Large intestine (tissue), 3 donors: ENCODE data around the gene HDAC9. TPM values are rescaled to one million over a fixed set of nuclear protein-coding genes. Genes with fewer than 3 reads are reported as not detected.

ENCODE experiments used
- DNase-seq, 2 donors: peaks; one replicate each; pipeline versions ENCODE4 v3.0.0 to v3.0.0-alpha.2; 2013
- H3K27ac ChIP-seq: one replicate; pipeline ENCODE4 v1.5.1; 2013; ENCODE audit warnings: low read length
- H3K27me3 ChIP-seq: 2 replicates; pipeline ENCODE4 v1.6.1; 2013; ENCODE audit warnings: low read length; ENCODE audit not compliant: control insufficient read depth, insufficient read depth
- H3K36me3 ChIP-seq: 2 replicates; pipeline ENCODE4 v1.6.1; 2013; ENCODE audit warnings: low read length; ENCODE audit not compliant: control insufficient read depth, insufficient read depth
- H3K4me1 ChIP-seq: one replicate; pipeline ENCODE4 v1.6.1; 2013; ENCODE audit warnings: low read length; ENCODE audit not compliant: control insufficient read depth, insufficient read depth
- H3K4me3 ChIP-seq: one replicate; pipeline ENCODE4 v1.5.1; 2013; ENCODE audit warnings: low read length
- H3K9me3 ChIP-seq: one replicate; pipeline ENCODE4 v1.6.1; 2013; ENCODE audit warnings: mild to moderate bottlenecking, low read depth, low read length, moderate library complexity; ENCODE audit not compliant: control insufficient read depth
- WGBS: methylation state at CpG from one replicate; pipeline ENCODE4 v1.1.5; 2013; ENCODE audit warnings: low lambda C conversion rate; ENCODE audit not compliant: insufficient coverage; 5-methylcytosine and 5-hydroxymethylcytosine counted together
- polyA plus RNA-seq: library from polyadenylated mRNA; unstranded; fragments of 120-200 nt; gene quantifications from one replicate; pipeline ENCODE4 v1.2.1, GENCODE V29; 2013

The HDAC9 gene
- polyA plus RNA-seq, 1 donor = 6.2 TPM

GRCh38 chr7:18467011-18467410 is 28.5 kb upstream of the HDAC9 start:
- Histone ChIP-seq H3K4me3 (no peak overlapping the region), H3K27me3 (no peaks in the 10 kb centered on the region), H3K4me1 (no peaks in the 10 kb centered on the region), H3K36me3 (no peaks in the 10 kb centered on the region), H3K9me3 (no peaks in the 10 kb centered on the region), H3K27ac (no peak overlapping the region)
- WGBS = 83% methylated on average over 1 of the region's 1 CpG
- DNase-seq = no peak

GRCh38 chr7:18468795-18469194 is 26.8 kb upstream of the HDAC9 start:
- no peaks in the 10 kb centered on the region for H3K36me3 ChIP-seq
- H3K27me3 ChIP-seq = no peaks in the 10 kb centered on the region
- H3K9me3 ChIP-seq = no peaks in the 10 kb centered on the region
- no peak for DNase-seq
- no peak overlapping the region for H3K27ac ChIP-seq
- H3K4me1 ChIP-seq = no peaks in the 10 kb centered on the region
- H3K4me3 ChIP-seq = no peak overlapping the region

DNA sequence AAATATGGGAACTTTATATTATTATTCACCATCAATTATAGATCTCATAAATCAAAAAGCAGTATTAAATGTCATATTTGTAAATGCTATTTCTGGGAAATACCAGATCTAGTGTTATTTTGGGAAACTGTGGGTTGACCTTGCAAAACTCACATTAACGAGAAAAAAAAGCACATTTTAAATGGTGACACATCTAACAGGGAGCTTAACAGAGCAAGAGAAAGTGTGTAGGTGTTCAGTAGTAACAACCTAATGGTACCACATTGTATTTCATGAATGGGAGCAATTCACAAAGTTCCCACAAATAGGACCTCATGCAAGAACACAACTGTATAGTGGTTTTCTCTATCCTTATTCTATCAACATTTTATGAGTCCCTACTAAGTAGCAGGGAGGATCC is 26.2 kb upstream of the HDAC9 start:
- Histone ChIP-seq H3K9me3 (no peaks in the 10 kb centered on the region), H3K36me3 (no peaks in the 10 kb centered on the region), H3K27me3 (no peaks in the 10 kb centered on the region), H3K4me3 (no peak overlapping the region), H3K4me1 (no peaks in the 10 kb centered on the region), H3K27ac (no peak overlapping the region)
- DNase-seq = no peak
- 88% methylated on average over 1 of the region's 1 CpG for WGBS

- Histone ChIP-seq H3K4me1 (no peaks in the 10 kb centered on the region), H3K27me3 (no peaks in the 10 kb centered on the region), H3K27ac (no peak overlapping the region), H3K9me3 (no peaks in the 10 kb centered on the region), H3K4me3 (no peak overlapping the region), H3K36me3 (no peaks in the 10 kb centered on the region)
- DNase-seq = no peak
Measured at GRCh38 chr7:18471476-18472160, 23.9 kb upstream of the HDAC9 start.

GRCh38 chr7:18472161-18472483 is 23.4 kb upstream of the HDAC9 start:
- WGBS = 92% methylated on average over 2 of the region's 2 CpGs

GRCh38 chr7:18473119-18473518 is 22.4 kb upstream of the HDAC9 start:
- no CpG with 5 or more reads among the region's 2 CpGs for WGBS
- H3K4me1 ChIP-seq = no peaks in the 10 kb centered on the region
- H3K36me3 ChIP-seq = no peaks in the 10 kb centered on the region
- no peaks in the 10 kb centered on the region for H3K9me3 ChIP-seq
- H3K27me3 ChIP-seq = no peaks in the 10 kb centered on the region
- DNase-seq = no peak
- H3K27ac ChIP-seq = no peak overlapping the region
- no peak overlapping the region for H3K4me3 ChIP-seq

More at GRCh38 chr7:18472161-18472483, 23.4 kb upstream of the HDAC9 start:
- DNase-seq = no peak
- no peaks in the 10 kb centered on the region for H3K4me1 ChIP-seq
- no peak overlapping the region for H3K4me3 ChIP-seq
- no peaks in the 10 kb centered on the region for H3K36me3 ChIP-seq
- no peak overlapping the region for H3K27ac ChIP-seq
- no peaks in the 10 kb centered on the region for H3K9me3 ChIP-seq
- H3K27me3 ChIP-seq = no peaks in the 10 kb centered on the region

- no peak overlapping the region for H3K27ac ChIP-seq
- DNase-seq = no peak
- H3K4me3 ChIP-seq = no peak overlapping the region
- no peaks in the 10 kb centered on the region for H3K9me3 ChIP-seq
- no CpG with 5 or more reads among the region's 1 CpG for WGBS
- H3K36me3 ChIP-seq = no peaks in the 10 kb centered on the region
- H3K4me1 ChIP-seq = no peaks in the 10 kb centered on the region
- H3K27me3 ChIP-seq = no peaks in the 10 kb centered on the region
Measured at GRCh38 chr7:18474944-18475343, 20.6 kb upstream of the HDAC9 start.

GRCh38 chr7:18475488-18475887 is 20.1 kb upstream of the HDAC9 start:
- DNase-seq = no peak
- no peaks in the 10 kb centered on the region for H3K27me3 ChIP-seq
- no peak overlapping the region for H3K27ac ChIP-seq
- WGBS = no CpG with 5 or more reads among the region's 2 CpGs
- no peaks in the 10 kb centered on the region for H3K36me3 ChIP-seq
- no peaks in the 10 kb centered on the region for H3K9me3 ChIP-seq
- H3K4me1 ChIP-seq = no peaks in the 10 kb centered on the region
- H3K4me3 ChIP-seq = no peak overlapping the region

DNA sequence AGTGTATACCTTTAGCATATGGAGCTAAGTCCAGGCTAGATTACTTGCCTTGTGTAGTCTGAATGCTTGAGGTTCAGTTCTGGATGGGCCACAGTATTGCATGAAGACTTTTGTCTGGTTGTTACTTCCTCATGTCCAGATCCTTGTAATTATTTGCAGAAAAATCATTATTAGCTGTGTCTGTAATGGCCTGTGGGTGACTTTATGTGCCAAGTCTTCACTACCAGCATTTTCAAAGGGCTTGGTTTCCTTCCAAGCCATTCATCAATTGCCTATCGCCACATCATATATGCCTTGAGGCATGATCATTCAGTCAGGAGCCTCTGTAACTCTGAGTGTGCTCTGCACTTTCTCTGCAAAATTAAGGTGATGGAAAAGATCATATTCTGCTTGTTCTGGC is 13.8 kb upstream of the HDAC9 start:
- no peaks in the 10 kb centered on the region for H3K36me3 ChIP-seq
- no peaks in the 10 kb centered on the region for H3K4me1 ChIP-seq
- H3K4me3 ChIP-seq = no peak overlapping the region
- H3K27ac ChIP-seq = no peak overlapping the region
- no CpG with 5 or more reads among the region's 1 CpG for WGBS
- no peaks in the 10 kb centered on the region for H3K27me3 ChIP-seq
- no peak for DNase-seq
- H3K9me3 ChIP-seq = no peaks in the 10 kb centered on the region

GRCh38 chr7:18488049-18488448 is 7.5 kb upstream of the HDAC9 start:
- no CpG with 5 or more reads among the region's 1 CpG for WGBS
- H3K9me3 ChIP-seq = no peaks in the 10 kb centered on the region
- H3K27me3 ChIP-seq = no peaks in the 10 kb centered on the region
- H3K4me3 ChIP-seq = no peak overlapping the region
- H3K36me3 ChIP-seq = no peaks in the 10 kb centered on the region
- no peaks in the 10 kb centered on the region for H3K4me1 ChIP-seq
- no peak for DNase-seq
- H3K27ac ChIP-seq = no peak overlapping the region

GRCh38 chr7:18489624-18490023 is 5.9 kb upstream of the HDAC9 start:
- Histone ChIP-seq H3K27ac (no peak overlapping the region), H3K4me3 (no peak overlapping the region), H3K9me3 (no peaks in the 10 kb centered on the region), H3K4me1 (no peaks in the 10 kb centered on the region), H3K27me3 (no peaks in the 10 kb centered on the region), H3K36me3 (no peaks in the 10 kb centered on the region)
- WGBS = 100% methylated on average over 2 of the region's 2 CpGs
- no peak for DNase-seq
